Retinal pigment epithelial cell (primary cell): ENCODE results near the gene S100A3.
A peak's percentile ranks its signal among the peaks of the same experiment; 100 is the strongest.
"Not testable (repeated sequence)": the region's sequence is repeated elsewhere in the genome, so short reads cannot be mapped to it uniquely, and the experiment has no call there.

Experiments
- DNase-seq: peaks from one replicate; pipeline ENCODE4 v3.0.0-alpha.2; 2010; ENCODE audit warnings: low read depth
- H3K4me3 ChIP-seq: 2 replicates; pipeline ENCODE4 v1.5.1; 2011; ENCODE audit warnings: mild to moderate bottlenecking, low read length, control low read depth, moderate library complexity
- TF ChIP-seq, protein P1 (sequence below): conservative IDR thresholded peaks from 2 replicates; pipeline ENCODE4 v1.5.1; 2011; ENCODE audit warnings: low read depth, low read length, control low read depth, inconsistent platforms

Gene S100A3, protein sequence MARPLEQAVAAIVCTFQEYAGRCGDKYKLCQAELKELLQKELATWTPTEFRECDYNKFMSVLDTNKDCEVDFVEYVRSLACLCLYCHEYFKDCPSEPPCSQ

DNA sequence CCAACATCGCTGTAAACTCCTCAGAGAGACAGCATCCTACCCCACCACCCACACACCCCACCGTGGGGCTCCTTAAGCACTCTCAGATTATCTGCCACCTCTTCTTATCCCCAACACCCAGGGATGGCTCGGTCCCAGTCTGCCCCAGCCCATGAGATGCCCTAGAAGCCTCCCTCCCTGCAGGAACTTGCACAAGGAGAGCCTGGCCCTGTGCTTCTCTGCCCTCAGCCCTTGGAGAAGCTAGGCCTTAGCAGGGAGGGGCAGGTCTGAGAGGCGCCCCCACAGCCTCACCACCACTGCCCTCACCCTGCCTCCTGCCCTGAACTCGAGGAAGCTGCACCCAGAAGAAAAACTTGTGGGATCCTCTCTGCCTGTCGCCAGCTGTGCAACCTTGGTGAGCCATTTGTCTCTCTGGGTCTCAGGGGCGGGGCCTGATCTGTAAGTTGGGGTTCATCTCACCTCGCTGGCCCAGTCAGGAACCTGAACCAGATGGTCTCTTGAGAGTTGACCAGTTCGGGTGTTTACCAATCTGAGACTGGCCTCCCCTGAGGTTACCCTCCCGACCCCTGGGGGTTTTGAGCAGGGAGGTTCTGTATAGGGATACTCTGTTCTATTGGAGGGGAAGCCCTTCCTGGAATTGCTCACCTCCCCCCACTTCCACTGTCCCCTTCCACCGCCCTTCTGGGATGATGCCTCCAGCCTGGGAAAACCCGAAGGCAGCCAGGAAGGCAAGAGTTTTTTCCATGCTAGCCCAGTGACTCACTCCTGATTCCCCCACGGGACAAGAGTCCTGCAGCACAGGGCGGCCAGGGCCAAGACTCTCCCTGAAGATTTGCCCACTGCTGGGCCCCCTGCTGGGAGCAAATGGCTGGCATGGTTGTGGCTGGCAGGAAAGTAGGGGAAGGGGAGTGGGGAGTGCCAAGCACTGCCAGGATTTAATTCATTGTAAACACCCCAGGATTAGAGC is at the start of gene S100A3:
S100A3 (minus strand) TSS at position 537 of the 967 bp plus-strand sequence. CDS start 773 bp downstream, outside the sequence.
- peak; percentile 80 for DNase-seq
- TF ChIP-seq, protein P1, sequence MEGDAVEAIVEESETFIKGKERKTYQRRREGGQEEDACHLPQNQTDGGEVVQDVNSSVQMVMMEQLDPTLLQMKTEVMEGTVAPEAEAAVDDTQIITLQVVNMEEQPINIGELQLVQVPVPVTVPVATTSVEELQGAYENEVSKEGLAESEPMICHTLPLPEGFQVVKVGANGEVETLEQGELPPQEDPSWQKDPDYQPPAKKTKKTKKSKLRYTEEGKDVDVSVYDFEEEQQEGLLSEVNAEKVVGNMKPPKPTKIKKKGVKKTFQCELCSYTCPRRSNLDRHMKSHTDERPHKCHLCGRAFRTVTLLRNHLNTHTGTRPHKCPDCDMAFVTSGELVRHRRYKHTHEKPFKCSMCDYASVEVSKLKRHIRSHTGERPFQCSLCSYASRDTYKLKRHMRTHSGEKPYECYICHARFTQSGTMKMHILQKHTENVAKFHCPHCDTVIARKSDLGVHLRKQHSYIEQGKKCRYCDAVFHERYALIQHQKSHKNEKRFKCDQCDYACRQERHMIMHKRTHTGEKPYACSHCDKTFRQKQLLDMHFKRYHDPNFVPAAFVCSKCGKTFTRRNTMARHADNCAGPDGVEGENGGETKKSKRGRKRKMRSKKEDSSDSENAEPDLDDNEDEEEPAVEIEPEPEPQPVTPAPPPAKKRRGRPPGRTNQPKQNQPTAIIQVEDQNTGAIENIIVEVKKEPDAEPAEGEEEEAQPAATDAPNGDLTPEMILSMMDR: peak; percentile 55

DNA sequence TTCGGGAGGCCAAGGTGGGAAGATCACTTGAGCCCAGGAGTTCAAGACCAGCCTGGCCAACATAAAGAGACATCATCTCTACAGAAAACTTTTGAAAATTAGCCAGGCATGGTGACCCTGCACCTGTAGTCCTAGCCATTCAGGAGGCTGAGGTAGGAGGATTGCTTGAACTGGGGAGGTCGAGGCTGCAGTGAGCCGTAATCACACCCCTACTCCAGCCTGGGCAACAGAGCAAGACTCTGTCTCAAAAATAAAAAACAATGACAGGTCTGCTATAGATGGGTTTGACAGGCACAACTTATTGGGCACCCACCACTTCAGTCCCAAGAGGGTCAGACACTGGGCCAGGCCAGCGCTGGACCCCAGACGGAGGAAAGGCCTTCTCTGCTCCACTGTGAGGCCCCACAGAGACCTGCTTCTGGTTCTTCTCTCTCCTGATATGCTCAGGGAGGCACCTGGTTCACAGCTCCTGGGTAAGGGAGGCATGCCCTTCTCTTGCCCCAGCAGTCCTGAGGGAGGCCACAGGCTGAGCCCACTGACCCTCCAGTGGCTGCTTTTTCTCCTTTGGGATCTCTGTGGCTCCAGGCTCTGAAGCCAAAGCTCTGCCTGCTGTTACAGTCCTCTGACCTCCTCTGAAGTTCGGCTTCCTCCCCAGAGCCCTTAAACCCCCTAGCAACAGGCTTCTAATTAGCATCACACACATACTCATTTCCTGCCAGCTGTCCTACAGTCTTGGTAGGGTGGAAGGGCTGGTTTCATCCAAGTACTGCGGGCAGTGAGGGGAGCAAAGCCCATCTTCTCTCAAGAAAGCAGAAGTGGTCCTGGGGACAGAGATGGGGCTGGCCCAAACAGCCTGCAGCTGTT is 49.5 kb upstream of the S100A3 start:
- TF ChIP-seq, protein P1: no peak
- H3K4me3 ChIP-seq: no peak overlapping the region
- no peak for DNase-seq

More for the DNA sequence above, at the start of gene S100A3:
- no peak within 1 kb of the TSS for H3K4me3 ChIP-seq

DNA sequence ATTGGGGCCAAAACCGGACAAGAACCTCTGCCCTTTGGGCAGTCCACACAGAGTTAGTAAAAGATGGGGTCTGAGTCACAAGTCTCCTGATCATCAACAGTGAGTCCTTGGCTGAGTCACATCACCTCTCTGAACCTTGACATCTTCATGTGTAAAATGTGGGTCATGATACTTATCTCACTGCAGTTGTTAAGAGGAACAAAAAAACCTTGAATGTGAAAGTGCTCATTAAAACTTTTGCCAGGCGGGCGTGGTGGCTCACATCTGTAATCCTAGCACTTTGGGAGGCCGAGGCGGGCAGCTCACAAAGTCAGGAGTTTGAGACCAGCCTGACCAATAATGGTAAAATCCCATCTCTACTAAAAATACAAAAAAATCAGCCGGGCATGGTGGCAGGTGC is 48.1 kb upstream of the S100A3 start:
- TF ChIP-seq, protein P1: no peak
- no peak for DNase-seq
- no peak overlapping the region for H3K4me3 ChIP-seq

DNA sequence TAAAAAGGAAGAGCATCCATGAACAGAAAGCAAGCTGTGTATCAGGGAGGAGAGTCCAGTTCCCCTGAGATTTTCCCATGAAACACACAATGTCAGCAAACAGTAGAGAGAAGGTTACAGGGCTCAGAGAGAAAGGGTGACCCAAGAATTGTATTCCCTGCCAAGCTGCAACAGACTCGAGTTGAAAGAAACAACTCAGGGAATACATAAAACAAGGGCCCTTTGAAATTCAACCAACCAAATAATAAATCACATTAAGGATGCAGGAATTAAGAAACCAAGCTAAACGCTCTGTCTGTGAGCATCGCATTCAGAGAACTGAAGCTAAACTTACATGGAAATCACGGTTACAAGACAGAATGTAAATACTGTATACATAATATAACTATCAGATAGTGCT is 43.7 kb upstream of the S100A3 start:
- TF ChIP-seq, protein P1: no peak
- no peak for DNase-seq
- no peak overlapping the region for H3K4me3 ChIP-seq

DNA sequence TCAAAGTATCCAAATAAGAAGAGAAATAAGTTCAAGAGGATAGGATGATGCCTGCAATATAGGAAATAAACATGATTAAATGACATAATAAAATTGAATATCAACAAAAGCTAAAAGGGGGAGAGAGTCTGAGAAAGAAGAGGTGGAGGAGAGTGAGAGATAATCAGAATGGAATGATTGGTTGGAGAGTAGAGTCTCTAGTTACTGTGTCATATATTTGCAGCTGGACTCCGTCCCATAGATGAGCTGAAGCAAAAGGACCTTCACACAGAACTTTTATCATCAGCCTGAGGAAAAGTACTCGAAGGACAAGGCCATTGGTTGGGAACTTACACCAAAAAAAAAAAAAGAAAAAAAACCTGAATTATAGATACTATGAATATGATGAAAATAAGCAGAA is 39.4 kb upstream of the S100A3 start:
- TF ChIP-seq, protein P1: no peak
- no peak for DNase-seq
- no peak overlapping the region for H3K4me3 ChIP-seq

DNA sequence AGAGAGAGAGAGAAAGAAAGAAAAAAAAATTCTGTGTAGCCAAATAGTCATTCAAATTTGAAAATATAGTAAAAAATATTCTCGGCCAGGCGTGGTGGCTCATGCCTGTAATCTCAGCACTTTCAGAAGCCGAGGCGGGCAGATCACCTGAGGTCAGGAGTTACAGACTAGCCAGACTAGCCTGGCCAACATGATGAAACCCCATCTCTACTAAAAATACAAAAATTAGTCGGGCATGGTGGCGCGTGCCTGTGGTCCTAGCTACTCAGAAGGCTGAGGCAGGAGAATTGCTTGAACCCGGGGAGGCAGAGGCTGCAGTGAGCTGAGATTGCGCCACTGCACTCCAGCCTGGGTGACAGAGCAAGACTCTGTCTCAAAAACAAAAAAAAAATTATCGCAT is 39.0 kb upstream of the S100A3 start:
- not testable (repeated sequence) for H3K4me3 ChIP-seq, DNase-seq

DNA sequence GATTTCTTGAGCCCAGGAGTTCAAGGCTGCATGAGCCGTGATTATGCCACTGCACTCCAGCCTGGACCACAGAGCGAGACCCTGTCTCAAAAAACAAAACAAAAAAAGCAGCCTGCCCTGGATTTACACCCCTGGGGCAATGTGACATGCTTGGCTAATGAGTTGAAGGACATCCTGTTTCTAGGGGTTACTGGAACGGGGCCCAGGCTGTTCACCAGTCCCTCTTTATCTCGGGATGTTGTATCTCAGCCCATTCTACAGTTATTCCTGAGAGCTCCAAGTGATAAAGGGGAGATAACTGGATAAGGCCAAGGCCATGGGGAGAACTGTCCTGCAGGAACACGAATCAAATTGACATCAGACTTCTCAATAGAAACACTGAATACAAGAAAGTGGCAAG is 38.3 kb upstream of the S100A3 start:
- no peak overlapping the region for H3K4me3 ChIP-seq
- no peak for DNase-seq
- TF ChIP-seq, protein P1: no peak
